Activated CD8-positive, alpha-beta T cell treated with anti-CD3 and anti-CD28 coated beads for 36 hours (primary cell): ENCODE data around the gene SVEP1. TPM values are rescaled to one million over a fixed set of nuclear protein-coding genes. Genes with fewer than 3 reads are reported as not detected.

ENCODE experiments used
- ATAC-seq: fragments of 200-7000 bp; cut with Tn5 transposase; one replicate; pipeline ENCODE4 v1.10.0; 2021; ENCODE audit warnings: mild to moderate bottlenecking, moderate library complexity
- CTCF ChIA-PET: fragments of 350-600 bp; sonication (Branson Sonifier 250); formaldehyde crosslinking; loops from one replicate; lab custom pipeline; 2021; ENCODE audit warnings: antibody characterized with exemption; lab: Charles Lee
- POLR2A ChIA-PET: fragments of 350-600 bp; sonication (Branson Sonifier 250); formaldehyde crosslinking; loops from one replicate; lab custom pipeline; 2021; ENCODE audit warnings: antibody characterized with exemption; lab: Charles Lee
- DNase-seq: peaks from one replicate; pipeline ENCODE4 v3.0.0-alpha.2; 2020
- H3K27ac Mint-ChIP-seq: one replicate; pipeline ENCODE4 v1.8.0; 2021; ENCODE audit warnings: mild to moderate bottlenecking, mixed read lengths
- H3K27me3 Mint-ChIP-seq: one replicate; pipeline ENCODE4 v1.8.0; 2021; ENCODE audit warnings: mixed read lengths
- H3K36me3 Mint-ChIP-seq: one replicate; pipeline ENCODE4 v1.8.0; 2021; ENCODE audit warnings: low read depth, mixed read lengths
- H3K4me1 Mint-ChIP-seq: one replicate; pipeline ENCODE4 v1.8.0; 2021; ENCODE audit warnings: low read depth, mixed read lengths
- H3K4me3 Mint-ChIP-seq: one replicate; pipeline ENCODE4 v1.8.0; 2021; ENCODE audit warnings: mild to moderate bottlenecking, moderate library complexity, mixed read lengths
- H3K9me3 Mint-ChIP-seq: one replicate; pipeline ENCODE4 v1.8.0; 2021; ENCODE audit warnings: mixed read lengths
- CTCF ChIP-seq: fragments of 200-600 bp; IDR thresholded peaks from one replicate; pipeline ENCODE4 v1.8.0; 2022; ENCODE audit warnings: antibody characterized with exemption, mild to moderate bottlenecking
- intact Hi-C: fragments of 100-400 bp; cut with micrococcal nuclease; formaldehyde crosslinking; loops from one replicate; pipeline ENCODE4 v1.10.0; 2022
- total RNA-seq, 2 experiments: library from RNA; stranded (reverse); gene quantifications; one replicate each; pipeline ENCODE4 v1.2.3, GENCODE V29; 2021

Gene SVEP1
- total RNA-seq, 2 experiments from 2014 or later, result not detected

GRCh38 chr9:110592044-110592830, 12.7 kb upstream of the SVEP1 start:
- peaks cover 13% of the 10 kb centered on the region for H3K9me3 Mint-ChIP-seq
- ChIA-PET CTCF (no interaction called here), POLR2A (no interaction called here)
- ATAC-seq, result no peak
- no peak for TF ChIP-seq CTCF
- no peak for DNase-seq
- no peak overlapping the region for H3K4me3 Mint-ChIP-seq
- H3K4me1 Mint-ChIP-seq, result no peaks in the 10 kb centered on the region
- no peaks in the 10 kb centered on the region for H3K36me3 Mint-ChIP-seq
- no peak overlapping the region for H3K27ac Mint-ChIP-seq
- H3K27me3 Mint-ChIP-seq, result no peaks in the 10 kb centered on the region
- intact Hi-C loops, result no loop called here

GRCh38 chr9:110591526-110591925, 12.0 kb upstream of the SVEP1 start:
- no peak for DNase-seq
- Mint-ChIP-seq H3K4me3 (no peak overlapping the region), H3K9me3 (peaks cover 14% of the 10 kb centered on the region), H3K4me1 (no peaks in the 10 kb centered on the region), H3K27ac (no peak overlapping the region), H3K27me3 (no peaks in the 10 kb centered on the region), H3K36me3 (no peaks in the 10 kb centered on the region)
- ChIA-PET POLR2A (no interaction called here), CTCF (no interaction called here)
- intact Hi-C loops, result no loop called here
- TF ChIP-seq CTCF, result no peak
- no peak for ATAC-seq

GRCh38 chr9:110590816-110591215, 11.3 kb upstream of the SVEP1 start:
- POLR2A ChIA-PET, result no interaction called here

GRCh38 chr9:110588296-110588695, 8.8 kb upstream of the SVEP1 start:
- H3K27me3 Mint-ChIP-seq, result no peaks in the 10 kb centered on the region
- no peaks in the 10 kb centered on the region for H3K4me1 Mint-ChIP-seq
- H3K27ac Mint-ChIP-seq, result no peak overlapping the region
- peaks cover 14% of the 10 kb centered on the region for H3K9me3 Mint-ChIP-seq
- DNase-seq (no peak), ATAC-seq (no peak)
- no peak for TF ChIP-seq CTCF
- ChIA-PET POLR2A (no interaction called here), CTCF (no interaction called here)
- H3K36me3 Mint-ChIP-seq, result no peaks in the 10 kb centered on the region
- no peak overlapping the region for H3K4me3 Mint-ChIP-seq
- intact Hi-C loops, result no loop called here

More at GRCh38 chr9:110590816-110591215, 11.3 kb upstream of the SVEP1 start:
- TF ChIP-seq CTCF, result no peak
- Mint-ChIP-seq H3K27me3 (no peaks in the 10 kb centered on the region), H3K9me3 (peaks cover 14% of the 10 kb centered on the region), H3K4me1 (no peaks in the 10 kb centered on the region), H3K27ac (no peak overlapping the region), H3K36me3 (no peaks in the 10 kb centered on the region), H3K4me3 (no peak overlapping the region)
- intact Hi-C loops, result no loop called here
- DNase-seq, result no peak
- no peak for ATAC-seq
- CTCF ChIA-PET, result no interaction called here

- CTCF ChIA-PET, result no interaction called here
- H3K9me3 Mint-ChIP-seq, result peaks cover 6% of the 10 kb centered on the region
- no peak overlapping the region for H3K4me3 Mint-ChIP-seq
- POLR2A ChIA-PET, result no interaction called here
- ATAC-seq (no peak), DNase-seq (no peak)
- H3K36me3 Mint-ChIP-seq, result no peaks in the 10 kb centered on the region
- intact Hi-C loops, result no loop called here
- H3K4me1 Mint-ChIP-seq, result peaks cover 2% of the 10 kb centered on the region
- no peak for TF ChIP-seq CTCF
- H3K27ac Mint-ChIP-seq, result no peak overlapping the region
- H3K27me3 Mint-ChIP-seq, result peaks cover 26% of the 10 kb centered on the region
These were observed 3.7 kb upstream of the SVEP1 start for GRCh38 chr9:110583237-110583636.
